Erythroblast (primary cell): Measurements from ENCODE around the gene ERN2.
"Not testable (repeated sequence)": the region's sequence is repeated elsewhere in the genome, so short reads cannot be mapped to it uniquely, and the experiment has no call there.

Experiments used
- GATA1 ChIP-seq: IDR thresholded peaks from 2 replicates; pipeline ENCODE4 v1.6.1; 2011; ENCODE audit warnings: low read depth, mild to moderate bottlenecking, control low read depth, low read length, moderate library complexity
- POLR2A ChIP-seq: IDR thresholded peaks from 2 replicates; pipeline ENCODE4 v1.6.1; 2011; ENCODE audit warnings: mild to moderate bottlenecking, low read length

GRCh38 chr16:23722613-23723240 lies 9.7 kb upstream of the ERN2 start:
- not testable (repeated sequence) for TF ChIP-seq POLR2A, GATA1
